Body of pancreas (tissue), 4 donors: Measurements from ENCODE around the gene SLC38A2.

Source experiments
- CTCF ChIP-seq, 7 experiments: fragments of 450-650 bp in 4 of 7; fragments of 200-600 bp in 3 of 7; sonication (generic) in 3 of 7; IDR thresholded peaks; one replicate each; pipeline ENCODE4 v1.5.1; 2016 to 2019; ENCODE audit warnings: antibody characterized with exemption in 7 of 7
- POLR2A ChIP-seq, 3 donors: fragments of 450-650 bp; IDR thresholded peaks; one replicate each; pipeline ENCODE4 v1.6.1; 2016; ENCODE audit warnings: antibody characterized with exemption in 3 of 3, mild to moderate bottlenecking in 2 of 3

GRCh38 chr12:46383654-46384450 is 11.3 kb upstream of the SLC38A2 start:
- peak; percentile 87 to 95 (median 93) for TF ChIP-seq POLR2A (IDR thresholded peaks at IDR 0.05)
- TF ChIP-seq CTCF (IDR thresholded peaks at IDR 0.05): peak in 4 of 7 experiments; percentile 18 to 30 (median 26)
